DOHH2 (cell line): ENCODE results near the gene MYCBP2.

Experiments
- H3F3A ChIP-seq: fragments of 200-600 bp; sonication (generic), shearing (Covaris generic); 2 replicates; pipeline ENCODE4 v1.6.0; 2016; ENCODE audit warnings: antibody characterized with exemption, mild to moderate bottlenecking; ENCODE audit not compliant: control insufficient read depth, insufficient read depth
- H3K27ac ChIP-seq: fragments of 200-600 bp; sonication (generic); 2 replicates; pipeline ENCODE4 v1.5.1; 2014; ENCODE audit warnings: low read depth, mild to moderate bottlenecking, low read length, moderate library complexity
- H3K27me3 ChIP-seq: fragments of 200-600 bp; sonication (generic); 2 replicates; pipeline ENCODE4 v1.6.1; 2014; ENCODE audit warnings: mild to moderate bottlenecking, low read length, mixed read lengths; ENCODE audit not compliant: control insufficient read depth
- H3K36me3 ChIP-seq: fragments of 200-600 bp; sonication (generic); 2 replicates; pipeline ENCODE4 v1.6.1; 2014; ENCODE audit warnings: mild to moderate bottlenecking, low read length, moderate library complexity, mixed read lengths; ENCODE audit not compliant: control insufficient read depth
- H3K4me1 ChIP-seq: fragments of 200-600 bp; sonication (generic); 2 replicates; pipeline ENCODE4 v1.6.1; 2014; ENCODE audit warnings: mild to moderate bottlenecking, low read length, mixed read lengths; ENCODE audit not compliant: control insufficient read depth
- H3K4me2 ChIP-seq: fragments of 200-600 bp; sonication (generic); 2 replicates; pipeline ENCODE4 v1.6.0; 2014; ENCODE audit warnings: mild to moderate bottlenecking, low read length, moderate library complexity
- H3K4me3 ChIP-seq: fragments of 200-600 bp; sonication (generic); 2 replicates; pipeline ENCODE4 v1.5.1; 2014; ENCODE audit warnings: mild to moderate bottlenecking, low read length, mixed read lengths
- H3K79me2 ChIP-seq: fragments of 200-600 bp; sonication (generic); 2 replicates; pipeline ENCODE4 v1.6.1; 2014; ENCODE audit warnings: mild to moderate bottlenecking, low read length, mixed read lengths; ENCODE audit not compliant: control insufficient read depth
- H3K9me2 ChIP-seq: fragments of 200-600 bp; sonication (generic); replicated peaks from 2 replicates; pipeline ENCODE4 v1.6.1; 2014; ENCODE audit warnings: mild to moderate bottlenecking, low read length, mixed read lengths; ENCODE audit not compliant: control insufficient read depth
- H3K9me3 ChIP-seq: fragments of 200-600 bp; sonication (generic); 2 replicates; pipeline ENCODE4 v1.6.1; 2014; ENCODE audit warnings: antibody characterized with exemption, low read length, mixed read lengths; ENCODE audit not compliant: control insufficient read depth, insufficient read depth
- H4K20me1 ChIP-seq: fragments of 200-600 bp; sonication (generic); 2 replicates; pipeline ENCODE4 v1.6.0; 2014; ENCODE audit warnings: low read depth, mild to moderate bottlenecking, antibody characterized with exemption, low read length, moderate library complexity; ENCODE audit not compliant: control insufficient read depth, insufficient read depth
- EZH2phosphoT487 ChIP-seq: fragments of 200-600 bp; sonication (generic); IDR thresholded peaks from 2 replicates; pipeline ENCODE4 v1.6.1; 2017; ENCODE audit warnings: borderline replicate concordance, mild to moderate bottlenecking, antibody characterized with exemption, low read length, moderate library complexity, mixed read lengths
- TF ChIP-seq, protein P1 (sequence below): fragments of 200-600 bp; sonication (generic); IDR thresholded peaks from one replicate; pipeline ENCODE4 v1.5.1; 2014; ENCODE audit warnings: antibody characterized with exemption, mild to moderate bottlenecking, low read depth, low read length; ENCODE audit not compliant: poor library complexity, severe bottlenecking

The MYCBP2 gene

DNA sequence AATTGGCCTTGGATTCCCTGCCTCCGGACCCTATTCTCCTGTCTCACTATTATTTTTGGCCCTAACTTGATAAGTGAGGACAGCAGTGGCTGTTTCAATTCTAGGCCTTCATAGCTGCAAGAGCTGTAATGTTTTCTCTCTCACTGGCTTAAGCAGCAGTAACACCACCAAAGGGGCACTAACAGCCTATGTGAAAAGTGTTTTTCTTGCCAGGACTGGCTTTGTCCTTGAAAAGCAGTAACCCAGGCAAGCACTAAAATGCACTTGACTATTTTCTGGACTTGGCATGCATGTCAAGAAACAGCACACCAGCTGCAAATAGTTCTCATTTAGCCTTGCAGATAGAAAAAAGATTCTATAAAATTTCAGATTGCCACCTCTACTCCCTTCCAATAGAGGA lies 290.6 kb downstream of the MYCBP2 start:
- no peaks in the 10 kb centered on the region for H3K9me2 ChIP-seq
- no peak overlapping the region for H3K4me2 ChIP-seq
- no peak for TF ChIP-seq EZH2phosphoT487
- TF ChIP-seq, protein P1, sequence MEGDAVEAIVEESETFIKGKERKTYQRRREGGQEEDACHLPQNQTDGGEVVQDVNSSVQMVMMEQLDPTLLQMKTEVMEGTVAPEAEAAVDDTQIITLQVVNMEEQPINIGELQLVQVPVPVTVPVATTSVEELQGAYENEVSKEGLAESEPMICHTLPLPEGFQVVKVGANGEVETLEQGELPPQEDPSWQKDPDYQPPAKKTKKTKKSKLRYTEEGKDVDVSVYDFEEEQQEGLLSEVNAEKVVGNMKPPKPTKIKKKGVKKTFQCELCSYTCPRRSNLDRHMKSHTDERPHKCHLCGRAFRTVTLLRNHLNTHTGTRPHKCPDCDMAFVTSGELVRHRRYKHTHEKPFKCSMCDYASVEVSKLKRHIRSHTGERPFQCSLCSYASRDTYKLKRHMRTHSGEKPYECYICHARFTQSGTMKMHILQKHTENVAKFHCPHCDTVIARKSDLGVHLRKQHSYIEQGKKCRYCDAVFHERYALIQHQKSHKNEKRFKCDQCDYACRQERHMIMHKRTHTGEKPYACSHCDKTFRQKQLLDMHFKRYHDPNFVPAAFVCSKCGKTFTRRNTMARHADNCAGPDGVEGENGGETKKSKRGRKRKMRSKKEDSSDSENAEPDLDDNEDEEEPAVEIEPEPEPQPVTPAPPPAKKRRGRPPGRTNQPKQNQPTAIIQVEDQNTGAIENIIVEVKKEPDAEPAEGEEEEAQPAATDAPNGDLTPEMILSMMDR: no peak
- H3K9me3 ChIP-seq: no peaks in the 10 kb centered on the region
- no peaks in the 10 kb centered on the region for H4K20me1 ChIP-seq
- no peaks in the 10 kb centered on the region for H3K4me1 ChIP-seq
- H3K27me3 ChIP-seq: no peaks in the 10 kb centered on the region
- H3K79me2 ChIP-seq: no peaks in the 10 kb centered on the region
- no peak overlapping the region for H3K27ac ChIP-seq
- no peak overlapping the region for H3K4me3 ChIP-seq
- no peaks in the 10 kb centered on the region for H3F3A ChIP-seq
- H3K36me3 ChIP-seq: no peaks in the 10 kb centered on the region

DNA sequence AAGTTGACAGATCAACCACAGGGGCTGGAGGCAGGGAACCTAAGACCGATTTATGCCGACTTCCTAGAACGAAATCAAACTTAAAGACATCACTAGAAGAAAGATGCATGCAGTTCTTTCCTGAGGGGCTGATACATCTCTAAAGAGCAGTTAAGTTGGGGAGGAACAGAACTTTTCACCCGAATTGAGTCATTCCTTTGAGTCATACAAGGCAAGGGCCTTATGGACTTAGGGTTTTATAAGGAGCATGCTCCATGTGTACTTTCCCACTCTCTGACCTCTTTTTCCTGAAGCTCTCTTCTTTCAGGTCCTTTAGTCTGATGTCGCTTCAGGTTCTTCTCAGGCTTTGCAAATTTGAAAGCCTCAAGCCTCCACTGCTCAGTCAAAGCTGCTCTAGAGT lies 292.0 kb downstream of the MYCBP2 start:
- Histone ChIP-seq H3K27me3 (no peaks in the 10 kb centered on the region), H3K79me2 (no peaks in the 10 kb centered on the region), H3K4me1 (no peaks in the 10 kb centered on the region), H3K9me2 (no peaks in the 10 kb centered on the region), H3K4me3 (no peak overlapping the region), H3K27ac (no peak overlapping the region), H3K9me3 (no peaks in the 10 kb centered on the region), H3F3A (no peaks in the 10 kb centered on the region), H4K20me1 (no peaks in the 10 kb centered on the region), H3K4me2 (no peak overlapping the region), H3K36me3 (no peaks in the 10 kb centered on the region)
- TF ChIP-seq, protein P1: no peak
- no peak for TF ChIP-seq EZH2phosphoT487

DNA sequence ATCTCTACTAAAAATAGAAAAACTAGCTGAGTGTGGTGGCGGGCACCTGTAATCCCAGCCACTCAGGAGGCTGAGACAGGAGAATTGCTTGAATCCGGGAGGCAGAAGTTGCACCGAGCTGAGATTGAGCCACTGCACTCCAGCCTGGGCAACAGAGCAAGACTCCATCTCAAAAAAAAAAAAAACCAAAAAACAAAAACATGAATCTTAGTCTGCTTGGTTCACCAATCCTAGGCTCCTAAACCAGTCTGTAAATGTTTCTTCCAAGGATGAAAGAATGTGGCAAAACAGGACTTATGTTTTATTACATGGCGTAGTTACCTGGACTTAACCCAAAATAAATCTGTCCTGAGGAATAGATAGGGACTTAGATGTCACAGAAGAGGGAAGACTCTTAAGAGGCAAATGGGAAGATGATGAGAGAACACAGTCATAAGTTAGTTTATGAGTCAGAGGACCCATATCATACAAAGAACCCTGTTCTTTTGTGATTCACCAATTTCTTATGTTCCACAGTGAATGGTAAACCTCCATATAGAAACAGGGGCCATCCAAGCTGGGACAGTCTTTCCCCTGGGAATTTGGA lies 293.1 kb downstream of the MYCBP2 start:
- Histone ChIP-seq H3K9me2 (no peaks in the 10 kb centered on the region), H3K27me3 (no peaks in the 10 kb centered on the region), H3K27ac (no peak overlapping the region), H3F3A (no peaks in the 10 kb centered on the region), H3K4me3 (no peak overlapping the region), H3K4me1 (no peaks in the 10 kb centered on the region), H4K20me1 (no peaks in the 10 kb centered on the region), H3K9me3 (no peaks in the 10 kb centered on the region), H3K36me3 (no peaks in the 10 kb centered on the region), H3K4me2 (no peak overlapping the region), H3K79me2 (no peaks in the 10 kb centered on the region)
- TF ChIP-seq, protein P1: no peak
- TF ChIP-seq EZH2phosphoT487: no peak
